Ramos (cell line): Measurements from ENCODE around the gene SLC35A3.

ENCODE experiments used
- in situ Hi-C: fragments of 300-500 bp; cut with MboI; formaldehyde crosslinking; loops from one replicate; pipeline ENCODE4 v1.14.3; 2022; ENCODE audit warnings: low sequenced_read_pairs; ENCODE audit not compliant: unreplicated experiment

Gene SLC35A3

DNA sequence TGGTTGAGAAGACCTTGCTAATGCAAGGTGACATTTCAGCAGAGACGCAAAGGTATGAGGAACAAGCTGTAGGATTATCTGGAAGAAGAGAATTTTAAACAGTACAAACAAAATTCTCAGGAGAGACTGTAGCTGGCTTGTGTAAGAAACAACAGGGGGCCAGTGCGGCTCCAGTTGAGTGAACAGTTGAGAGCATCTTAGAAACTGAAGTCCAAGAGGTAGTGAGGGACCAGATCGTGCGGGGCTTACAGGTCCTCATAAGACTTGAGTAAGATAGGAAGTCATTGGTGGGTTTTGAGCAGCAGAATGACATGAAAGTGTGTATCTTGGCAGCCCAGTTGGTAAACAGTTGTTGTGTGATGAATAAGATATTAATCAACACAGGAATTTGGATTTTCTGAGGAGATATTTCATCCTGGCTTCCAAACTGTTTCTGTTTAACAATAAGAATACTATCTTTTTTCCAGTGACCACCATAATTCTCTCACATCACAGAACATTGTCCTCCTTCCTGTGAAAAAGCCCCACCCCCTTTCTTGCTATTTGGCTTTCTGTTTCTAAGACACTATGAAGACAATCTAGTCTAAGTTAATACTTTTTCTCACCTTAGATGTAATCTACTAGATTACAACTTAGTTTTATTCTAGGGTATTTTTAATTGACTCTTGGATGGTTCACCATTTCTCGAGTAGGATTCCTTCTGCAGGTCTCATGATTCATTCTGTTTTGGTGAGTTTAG is 100.6 kb downstream of the SLC35A3 start:
- in situ Hi-C loops, result no loop called here

DNA sequence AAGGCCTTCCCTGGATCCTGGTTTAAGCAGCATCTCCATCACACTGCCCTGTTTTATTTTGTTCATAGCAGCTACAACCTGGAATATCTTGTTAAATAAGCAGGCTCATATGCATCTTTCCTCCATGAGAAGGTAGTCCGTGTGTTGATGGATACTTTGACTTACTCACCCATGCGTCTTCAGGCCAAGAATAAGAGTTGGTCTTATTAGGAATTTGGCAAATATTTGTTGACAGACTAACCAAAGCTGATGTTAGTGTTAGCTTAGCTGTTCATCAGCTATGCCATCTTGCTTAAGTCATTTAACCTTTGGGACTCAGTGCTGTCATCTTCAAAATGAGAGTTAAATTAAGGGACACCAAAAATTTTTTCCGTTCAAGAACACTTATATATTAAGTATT is 103.7 kb downstream of the SLC35A3 start:
- in situ Hi-C loops, result no loop called here

DNA sequence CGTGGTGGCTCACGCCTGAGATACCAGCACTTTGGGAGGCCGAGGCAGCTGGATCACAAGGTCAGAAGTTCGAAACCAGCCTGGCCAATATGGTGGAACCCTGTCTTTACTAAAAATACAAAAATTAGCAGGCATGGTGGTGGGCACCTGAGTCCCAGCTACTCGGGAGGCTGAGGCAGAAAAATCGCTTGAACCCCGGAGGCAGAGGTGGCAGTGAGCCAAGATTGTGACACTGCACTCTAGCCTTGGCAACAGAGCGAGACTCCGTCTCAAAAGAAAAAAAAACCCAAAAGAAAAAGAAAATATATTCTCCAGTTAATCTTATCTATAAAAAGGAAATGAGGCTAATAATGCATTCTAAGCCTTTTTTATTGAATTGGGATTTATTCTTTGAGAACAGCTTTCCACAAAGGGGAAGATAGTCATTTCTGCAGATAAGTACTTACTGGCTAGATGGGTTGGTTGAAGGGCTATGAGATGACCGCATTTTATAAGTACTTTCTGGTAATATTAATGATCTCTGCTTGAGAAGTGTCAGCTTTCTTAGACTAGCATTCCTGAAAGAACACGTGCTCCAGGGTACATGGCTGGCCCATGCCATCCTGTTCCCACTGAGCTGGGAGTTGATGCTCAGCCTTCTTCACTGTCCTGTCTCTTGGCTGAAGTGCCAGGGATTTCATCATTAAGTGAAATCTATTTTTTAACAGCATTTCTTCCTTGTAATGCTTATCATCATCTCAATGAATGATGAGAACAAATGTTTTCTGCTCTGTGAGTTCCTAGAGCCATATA is 105.0 kb downstream of the SLC35A3 start:
- in situ Hi-C loops, result loop anchor here (25.0 kb wide), 1 partner anchor 87 kb away; no protein-coding TSS in a partner anchor

GRCh38 chr1:100075773-100076172 is 106.0 kb downstream of the SLC35A3 start:
- in situ Hi-C loops, result loop anchor here (25.0 kb wide), 1 partner anchor 88 kb away; no protein-coding TSS in a partner anchor

- in situ Hi-C loops, result loop anchor here (25.0 kb wide), 1 partner anchor 89 kb away; no protein-coding TSS in a partner anchor
Observed at GRCh38 chr1:100076319-100076718, 106.5 kb downstream of the SLC35A3 start.

GRCh38 chr1:100076744-100077143 is 106.9 kb downstream of the SLC35A3 start:
- in situ Hi-C loops, result loop anchor here (25.0 kb wide), 1 partner anchor 89 kb away; no protein-coding TSS in a partner anchor

GRCh38 chr1:100077531-100077930 is 107.7 kb downstream of the SLC35A3 start:
- in situ Hi-C loops, result loop anchor here (25.0 kb wide), 1 partner anchor 90 kb away; no protein-coding TSS in a partner anchor

DNA sequence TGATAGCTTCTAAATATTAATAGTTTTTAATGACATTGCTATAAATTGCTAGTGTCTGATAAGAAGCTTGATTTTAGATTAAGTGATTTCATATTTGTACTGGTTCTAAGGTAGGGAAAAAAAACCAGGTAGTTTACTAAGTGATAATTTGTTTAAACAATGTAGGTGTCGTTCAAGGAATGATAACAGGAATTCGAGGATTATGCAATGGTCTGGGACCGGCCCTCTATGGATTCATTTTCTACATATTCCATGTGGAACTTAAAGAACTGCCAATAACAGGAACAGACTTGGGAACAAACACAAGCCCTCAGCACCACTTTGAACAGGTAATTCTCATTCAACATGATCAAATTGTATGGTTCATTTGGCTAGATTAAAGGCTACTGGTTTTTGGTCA is 110.5 kb downstream of the SLC35A3 start:
- in situ Hi-C loops, result loop anchor here (25.0 kb wide), 1 partner anchor 93 kb away; no protein-coding TSS in a partner anchor
